Kidney (tissue), 14 donors: ENCODE results near the gene PAPOLG. TPM values are rescaled to one million over a fixed set of nuclear protein-coding genes. Genes with fewer than 3 reads are reported as not detected.

ENCODE experiments used
- DNase-seq, 5 donors: peaks; one replicate each; pipeline ENCODE4 v3.0.0-alpha.2; 2013 to 2020
- FAIRE-seq: peaks from 2 replicates; lab custom pipeline; 2012; peaks lifted over from hg19 to GRCh38; lab: Jason Lieb, UNC
- H3K27ac ChIP-seq, 2 donors: one replicate each; pipeline ENCODE4 v1.7.0; 2013; ENCODE audit warnings: low read depth in 2 of 2, low read length in 2 of 2, inconsistent platforms in 1 of 2
- H3K27me3 ChIP-seq: one replicate; pipeline ENCODE4 v1.7.1; 2013; ENCODE audit warnings: low read length, inconsistent platforms; ENCODE audit not compliant: control insufficient read depth, insufficient read depth
- H3K36me3 ChIP-seq, 3 donors: one replicate each; pipeline versions ENCODE4 v1.7.0 to v1.7.1; 2013; ENCODE audit warnings: low read length in 3 of 3, control low read depth in 1 of 3, inconsistent platforms in 1 of 3; ENCODE audit not compliant: insufficient read depth in 3 of 3, control insufficient read depth in 2 of 3
- H3K4me1 ChIP-seq, 3 donors: one replicate each; pipeline versions ENCODE4 v1.7.0 to v1.7.1; 2013; ENCODE audit warnings: low read length in 3 of 3, inconsistent platforms in 1 of 3, low read depth in 1 of 3; ENCODE audit not compliant: control insufficient read depth in 2 of 3, insufficient read depth in 2 of 3
- H3K4me3 ChIP-seq, 3 donors: one replicate each; pipeline versions ENCODE4 v1.7.0 to v1.8.1; 2013; ENCODE audit warnings: low read length in 3 of 3, control low read depth in 1 of 3, inconsistent platforms in 1 of 3
- H3K9ac ChIP-seq, 3 donors: one replicate each; pipeline versions ENCODE4 v1.7.0 to v1.7.1; 2013; ENCODE audit warnings: low read length in 3 of 3, control low read depth in 1 of 3, inconsistent platforms in 1 of 3
- H3K9me3 ChIP-seq, 3 donors: one replicate each; pipeline versions ENCODE4 v1.7.0 to v1.7.1; 2013; ENCODE audit warnings: low read length in 3 of 3, control low read depth in 1 of 3, inconsistent platforms in 1 of 3; ENCODE audit not compliant: control insufficient read depth in 2 of 3, insufficient read depth in 1 of 3
- CTCF ChIP-seq: IDR thresholded peaks from 3 replicates; pipeline ENCODE4 v1.5.1; 2012; ENCODE audit warnings: mild to moderate bottlenecking, moderate library complexity, borderline replicate concordance; ENCODE audit not compliant: insufficient read depth; ENCODE audit errors: extremely low read depth
- intact Hi-C: fragments of 100-400 bp; cut with DNase I; formaldehyde crosslinking; loops from one replicate; pipeline ENCODE4 v1.11.1; 2022
- polyA plus RNA-seq: library from polyadenylated mRNA; stranded (reverse); fragments of 350-450 nt; fragmentation: Illumina TruSeq; extraction: RNeasy Lipid Tissue Mini Kit (QIAGEN cat#74804); gene quantifications from one replicate; pipeline ENCODE4 v1.2.3, GENCODE V29; 2014; ENCODE audit warnings: low read depth, low replicate concordance; ENCODE audit not compliant: insufficient read depth
- total RNA-seq: library from RNA; stranded (reverse); fragmentation: NEBNext Ultra II Directional; extraction: Animal tissue kit (Norgen Biotek cat#: 25700); gene quantifications from one replicate; pipeline ENCODE4 v1.2.1, GENCODE V29; 2021
- donor health status: control.
- donor health status: control.
- donor health status: control.
- donor health status: control.
- donor health status: control.
- donor health status: DM: yes; HTN: yes; CAD: no.
- donor health status: Normal renal cell carcinoma (clear cell type).

Gene PAPOLG
- total and polyA plus RNA-seq, 2 donors from 2014 or later = 3.0 to 12.2 TPM

DNA sequence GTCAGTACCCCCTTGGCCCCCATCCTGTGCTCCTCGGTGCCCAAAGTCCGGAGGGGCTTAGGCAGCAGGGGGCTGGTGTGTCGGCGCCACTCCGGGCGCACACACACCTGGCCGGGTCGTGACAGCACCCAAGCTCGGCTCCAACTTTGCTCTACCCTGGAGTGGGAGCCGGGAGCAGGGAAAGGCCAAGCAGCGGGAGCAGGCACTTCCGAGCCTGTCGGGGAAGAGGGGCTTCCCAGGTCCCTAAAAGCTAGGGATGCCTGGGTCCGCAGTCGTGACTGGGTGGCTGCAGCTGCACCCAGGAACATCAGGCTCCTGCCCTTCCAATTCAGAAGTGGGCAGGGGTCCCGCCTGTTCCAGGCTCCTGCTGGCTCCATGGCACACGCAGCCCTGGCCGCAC, 48.4 kb downstream of the PAPOLG start:
- H3K4me3 ChIP-seq = no peak overlapping the region
- no peak overlapping the region for H3K27ac ChIP-seq
- no peaks in the 10 kb centered on the region for H3K4me1 ChIP-seq
- FAIRE-seq (no peak), DNase-seq (no peak)
- H3K9me3 ChIP-seq = no peaks in the 10 kb centered on the region
- TF ChIP-seq CTCF = no peak
- intact Hi-C loops = no loop called here
- no peak overlapping the region for H3K9ac ChIP-seq
- H3K36me3 ChIP-seq = peaks cover 0 to 5% (median 0%) of the 10 kb centered on the region in 3 donors
- H3K27me3 ChIP-seq = no peaks in the 10 kb centered on the region

GRCh38 chr2:60806595-60806987, 50.5 kb downstream of the PAPOLG start:
- no peak overlapping the region for H3K4me3 ChIP-seq
- H3K4me1 ChIP-seq = no peaks in the 10 kb centered on the region
- no peak overlapping the region for H3K9ac ChIP-seq
- intact Hi-C loops = no loop called here
- no peaks in the 10 kb centered on the region for H3K9me3 ChIP-seq
- no peak for DNase-seq
- H3K27me3 ChIP-seq = no peaks in the 10 kb centered on the region
- no peak for TF ChIP-seq CTCF
- H3K27ac ChIP-seq = no peak overlapping the region
- FAIRE-seq = no peak
- peaks cover 0 to 5% (median 0%) of the 10 kb centered on the region in 3 donors for H3K36me3 ChIP-seq

GRCh38 chr2:60806988-60807681, 51.1 kb downstream of the PAPOLG start:
- H3K36me3 ChIP-seq = peaks cover 0 to 3% (median 0%) of the 10 kb centered on the region in 3 donors
- no peaks in the 10 kb centered on the region for H3K4me1 ChIP-seq
- DNase-seq (peak in 4 of 5 donors; percentile 39 to 67 (median 51)), FAIRE-seq (no peak)
- intact Hi-C loops = no loop called here
- TF ChIP-seq CTCF = no peak
- H3K9ac ChIP-seq = no peak overlapping the region
- H3K9me3 ChIP-seq = no peaks in the 10 kb centered on the region
- H3K27ac ChIP-seq = no peak overlapping the region
- no peaks in the 10 kb centered on the region for H3K27me3 ChIP-seq
- H3K4me3 ChIP-seq = no peak overlapping the region

DNA sequence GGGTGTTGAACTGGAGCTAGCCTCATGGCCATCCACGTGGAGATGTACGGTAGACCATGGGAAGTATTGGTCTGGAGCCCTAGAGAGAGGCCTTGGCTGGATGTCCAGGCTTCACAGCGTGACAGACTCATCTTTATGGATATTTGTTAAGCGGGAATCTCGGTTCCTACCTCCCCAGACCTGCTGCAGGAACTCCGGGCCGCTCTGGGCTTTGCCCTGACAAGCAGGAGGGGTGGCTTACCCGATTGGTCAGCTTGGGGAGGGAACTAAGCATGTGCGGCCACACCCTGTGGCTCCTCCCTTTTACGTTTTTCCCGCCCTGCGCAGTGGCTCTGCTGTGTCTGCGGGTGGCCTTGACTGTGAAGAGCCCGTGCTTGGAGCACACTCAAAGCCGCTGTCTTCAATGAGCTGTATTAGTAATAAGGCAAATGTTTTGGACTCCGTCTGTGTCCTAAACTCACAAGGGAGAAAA, 52.3 kb downstream of the PAPOLG start:
- no peak overlapping the region for H3K9ac ChIP-seq
- H3K9me3 ChIP-seq = no peaks in the 10 kb centered on the region
- intact Hi-C loops = no loop called here
- no peaks in the 10 kb centered on the region for H3K27me3 ChIP-seq
- H3K4me3 ChIP-seq = no peak overlapping the region
- no peak for TF ChIP-seq CTCF
- no peak for FAIRE-seq
- DNase-seq = no peak
- H3K36me3 ChIP-seq = no peaks in the 10 kb centered on the region
- no peaks in the 10 kb centered on the region for H3K4me1 ChIP-seq
- no peak overlapping the region for H3K27ac ChIP-seq
